ENCODE data around the gene LRRC58.
"Not testable (repeated sequence)": the region's sequence is repeated elsewhere in the genome, so short reads cannot be mapped to it uniquely, and the experiment has no call there.

The LRRC58 gene

DNA sequence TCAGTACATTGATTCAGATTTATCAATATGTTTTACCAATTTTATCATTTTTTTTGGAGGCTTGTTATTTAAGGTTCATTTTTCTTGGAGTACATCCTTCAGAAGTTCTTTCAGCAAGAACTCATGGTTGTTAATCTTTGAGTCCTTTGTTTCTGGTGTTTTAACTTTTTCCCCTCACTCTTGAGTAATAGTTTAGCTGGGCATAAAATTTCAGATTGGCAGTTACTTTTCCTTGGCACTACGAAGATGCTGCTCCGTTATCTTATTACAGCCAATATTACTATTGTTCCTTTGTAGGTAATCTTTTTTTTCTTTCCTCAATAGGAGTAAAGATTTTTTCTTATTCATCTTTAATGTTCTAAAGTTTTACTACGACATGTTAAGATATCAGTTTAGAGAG lies 9.8 kb downstream of the LRRC58 start:
- DNase-seq (ENCODE audit: low read depth in 2 of 2), result no peak

DNA sequence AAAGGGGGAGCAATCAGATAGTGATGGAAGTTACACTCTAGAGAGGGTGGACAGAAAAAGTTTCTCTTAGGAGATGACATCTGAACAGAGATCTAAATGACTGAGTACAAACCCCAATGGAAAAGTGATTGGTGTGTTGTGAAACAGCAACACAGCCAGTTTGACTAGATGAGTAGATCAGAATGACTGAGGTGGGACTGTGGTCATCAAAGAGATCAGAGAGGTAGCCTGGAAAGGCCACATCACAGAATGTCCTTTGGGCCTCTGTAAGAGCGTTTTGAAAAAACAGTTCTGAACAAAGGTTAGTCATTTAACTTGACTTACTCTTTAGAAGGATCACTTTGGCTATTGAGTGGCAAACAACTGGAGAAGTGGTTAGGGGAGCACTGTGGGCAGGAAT lies 10.6 kb downstream of the LRRC58 start:
- no peak for DNase-seq (ENCODE audit: low read depth in 2 of 2)

DNA sequence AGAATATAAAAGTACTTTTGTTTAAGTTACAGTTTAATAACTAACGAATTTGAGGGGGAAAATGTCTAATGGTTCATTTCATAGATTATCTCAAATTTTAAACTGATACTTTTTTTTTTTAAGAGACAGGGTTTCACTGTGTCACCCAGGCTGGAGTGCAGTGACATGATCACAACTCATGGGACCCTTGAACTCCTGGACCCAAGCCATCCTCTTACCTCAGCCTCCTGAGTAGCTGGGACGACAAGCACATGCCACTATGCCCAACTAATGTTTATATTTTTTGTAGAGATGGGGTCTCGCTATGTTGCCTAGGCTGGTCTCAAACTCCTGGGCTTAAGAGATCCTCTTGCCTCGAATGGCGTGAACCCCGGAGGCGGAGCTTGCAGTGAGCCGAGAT lies 16.5 kb downstream of the LRRC58 start:
- DNase-seq (ENCODE audit: low read depth in 2 of 2), result no peak

DNA sequence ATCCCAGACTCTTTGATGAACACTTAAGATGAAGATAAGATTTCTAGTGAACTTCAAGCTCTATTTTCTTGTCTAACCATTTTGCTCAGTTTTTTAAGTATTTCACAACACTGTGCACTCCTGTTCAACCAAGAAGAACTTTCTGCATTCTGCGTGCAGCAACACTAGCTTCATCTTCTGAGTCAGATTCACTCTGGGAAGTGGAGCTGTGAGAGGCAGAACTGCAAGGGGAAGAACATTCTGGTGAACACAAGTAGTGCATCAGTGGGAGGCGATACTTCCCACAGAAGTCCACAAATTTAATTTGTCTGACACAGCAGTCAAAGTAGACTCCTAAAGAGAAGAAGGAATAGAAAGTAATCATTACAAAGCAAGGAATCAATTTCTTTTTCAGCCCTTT lies 18.1 kb downstream of the LRRC58 start:
- DNase-seq (ENCODE audit: low read depth in 2 of 2), result no peak

DNA sequence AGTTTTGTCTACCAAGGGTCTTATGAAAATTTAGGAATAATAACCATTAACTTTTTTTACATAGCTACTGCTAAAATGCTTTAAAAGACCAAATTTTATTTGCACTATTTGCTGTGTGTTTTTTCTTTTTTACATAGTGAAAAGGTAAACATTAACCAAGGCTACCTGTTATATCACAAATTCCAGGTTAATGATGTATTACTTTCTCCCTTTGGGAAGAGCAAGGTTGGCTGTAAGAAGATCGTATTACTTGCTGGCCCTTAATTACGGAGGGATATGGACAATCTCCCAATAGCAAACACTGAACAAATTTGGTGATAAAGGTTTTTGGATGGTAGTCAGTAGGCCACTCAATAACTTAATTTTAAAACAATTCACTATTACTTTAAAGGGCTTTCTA lies 22.4 kb downstream of the LRRC58 start:
- no peak for DNase-seq (ENCODE audit: low read depth in 2 of 2)

DNA sequence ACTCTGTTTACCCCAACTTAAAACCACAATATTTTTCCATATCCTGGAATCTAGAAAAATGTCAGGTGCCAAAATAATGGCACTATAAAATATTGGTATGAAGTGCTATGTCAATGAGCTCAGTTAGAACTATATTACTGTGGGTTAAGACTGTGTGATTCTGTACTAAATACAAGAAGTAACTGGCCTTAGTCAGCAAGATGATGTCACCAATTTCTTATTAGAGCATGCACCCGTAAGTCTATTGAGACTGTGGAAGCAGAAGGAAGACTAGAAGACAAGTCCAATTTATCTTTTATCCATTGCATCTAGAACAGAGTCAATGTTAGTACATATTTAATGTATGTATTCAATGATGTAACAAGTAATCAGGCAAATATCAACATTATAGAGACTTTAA lies 25.0 kb downstream of the LRRC58 start:
- DNase-seq (ENCODE audit: low read depth in 2 of 2), result no peak

DNA sequence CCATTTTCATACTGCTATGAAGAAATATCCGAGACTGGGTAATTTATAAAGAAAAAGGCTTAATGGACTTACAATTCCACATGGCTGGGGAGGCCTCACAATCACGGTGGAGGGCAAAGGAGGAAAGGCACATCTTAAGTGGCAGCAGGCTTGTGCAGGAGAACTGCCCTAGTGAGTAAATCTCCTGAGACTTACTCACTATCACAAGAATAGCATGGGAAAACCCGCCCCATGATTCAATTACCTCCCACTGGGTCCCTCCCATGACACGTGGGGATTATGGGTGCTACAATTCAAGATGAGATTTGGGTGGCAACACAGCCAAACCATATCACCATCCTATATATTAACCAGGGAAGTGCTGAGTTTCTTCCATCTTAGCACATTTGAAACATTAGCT lies 25.4 kb downstream of the LRRC58 start:
- DNase-seq (ENCODE audit: low read depth in 2 of 2), result not testable (repeated sequence)

DNA sequence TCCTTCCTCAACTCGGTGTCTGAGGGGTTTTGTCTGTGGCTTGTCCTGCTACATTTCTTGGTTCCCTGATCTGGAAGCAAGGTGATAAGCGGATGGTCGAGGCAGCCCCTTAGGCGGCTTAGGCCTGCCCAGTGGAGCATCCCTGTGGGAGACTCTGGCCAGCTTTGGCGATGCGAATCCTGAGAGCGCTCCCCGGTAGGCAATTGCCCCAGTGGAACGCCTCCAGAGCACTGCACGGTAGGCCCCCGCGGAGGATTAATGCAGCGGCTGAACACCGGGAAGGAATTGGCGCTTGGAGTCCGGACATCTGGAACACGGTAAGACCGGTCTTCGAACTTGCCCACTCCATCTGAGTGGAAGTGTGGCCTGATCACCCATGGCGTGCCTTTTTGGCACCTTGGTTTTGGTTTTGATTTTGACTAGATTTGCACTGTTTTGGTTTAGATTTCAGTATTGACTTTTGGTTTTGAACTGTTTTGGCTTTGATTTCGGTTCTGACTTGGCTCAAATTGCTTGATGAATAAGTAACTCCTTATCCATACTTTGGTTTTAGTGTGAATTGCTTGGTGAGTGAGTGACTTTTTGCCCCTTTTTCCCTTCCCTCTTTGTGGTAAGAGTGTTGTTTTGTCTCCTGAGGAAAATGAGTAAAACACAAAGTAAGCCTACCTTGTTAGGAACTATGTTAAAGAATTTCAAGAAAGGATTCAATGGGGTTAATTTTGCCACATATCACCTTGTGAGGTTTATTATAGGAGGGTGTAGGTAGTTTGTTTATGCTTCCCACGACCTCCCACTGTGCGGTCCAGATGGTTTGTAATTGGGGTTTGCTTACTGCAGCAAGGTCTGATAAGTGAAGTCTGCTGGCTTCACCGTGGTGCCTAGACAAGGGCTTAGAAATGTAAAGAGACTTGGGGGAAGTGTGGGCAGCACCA lies 37.0 kb downstream of the LRRC58 start:
- no peak for DNase-seq (ENCODE audit: low read depth in 2 of 2)

DNA sequence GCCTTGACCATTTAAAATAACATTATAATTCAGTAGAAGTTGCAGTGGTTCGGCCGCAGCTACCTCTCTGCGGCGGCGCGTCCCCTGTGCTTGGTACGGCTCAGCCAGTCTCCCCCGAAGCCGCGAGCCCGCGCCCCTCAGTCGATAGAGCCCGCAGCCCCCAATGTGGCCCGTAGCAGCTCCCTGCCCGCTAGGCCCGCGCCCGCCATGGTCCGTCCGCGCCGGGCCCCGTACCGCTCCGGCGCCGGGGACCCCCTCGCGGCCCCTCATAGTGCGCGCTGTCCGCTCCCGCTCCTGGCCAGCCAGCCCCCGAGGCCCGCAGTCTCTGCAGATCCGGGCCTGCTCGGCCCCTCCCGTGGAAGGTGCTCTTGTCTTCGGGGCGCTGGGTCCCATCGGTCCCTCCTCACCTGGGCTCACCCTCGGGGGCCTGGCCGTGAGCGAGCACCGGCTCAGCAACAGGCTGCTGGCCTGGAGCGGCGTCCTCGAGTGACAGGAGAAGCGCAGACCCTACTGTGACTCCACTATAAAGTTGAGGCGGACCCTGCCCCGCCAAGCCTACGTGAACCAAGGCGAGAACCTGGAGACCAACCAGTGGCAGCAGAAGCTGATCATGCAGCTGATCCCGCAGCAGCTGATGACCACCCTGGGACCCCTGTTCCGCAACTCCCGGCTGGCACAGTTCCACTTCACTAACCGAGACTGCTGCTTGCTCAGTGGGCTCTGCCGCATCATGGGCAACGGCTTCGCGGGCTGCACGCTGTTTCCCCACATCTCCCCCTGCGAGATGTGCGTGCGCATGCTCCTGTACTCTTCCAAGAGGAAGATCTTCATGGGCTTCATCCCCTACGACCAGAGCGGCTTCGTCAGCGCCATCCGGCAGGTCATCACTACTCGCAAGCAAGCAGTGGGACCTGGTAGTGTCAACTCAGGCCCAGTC lies 42.4 kb downstream of the LRRC58 start:
- no peak for DNase-seq (ENCODE audit: low read depth in 2 of 2)

DNA sequence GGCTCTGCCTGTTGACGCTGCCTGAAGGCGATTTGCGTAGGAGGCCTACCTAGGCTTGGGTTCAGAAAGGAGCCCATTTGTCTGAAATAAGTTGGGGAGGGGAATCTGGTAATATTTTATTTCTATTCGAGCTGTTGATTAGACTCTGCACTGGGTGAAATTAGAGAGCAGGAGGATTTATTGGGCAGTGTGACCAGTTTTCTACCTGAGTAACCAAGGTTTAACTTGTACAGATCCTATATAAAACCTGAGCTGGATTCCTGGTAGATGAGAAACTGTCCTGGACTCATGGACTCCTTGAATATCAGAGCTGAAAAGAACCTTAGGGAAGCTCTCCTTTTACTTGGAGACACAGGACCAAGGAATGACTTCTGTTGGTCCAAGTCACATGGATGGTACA lies 44.5 kb downstream of the LRRC58 start:
- no peak for DNase-seq (ENCODE audit: low read depth in 2 of 2)

DNA sequence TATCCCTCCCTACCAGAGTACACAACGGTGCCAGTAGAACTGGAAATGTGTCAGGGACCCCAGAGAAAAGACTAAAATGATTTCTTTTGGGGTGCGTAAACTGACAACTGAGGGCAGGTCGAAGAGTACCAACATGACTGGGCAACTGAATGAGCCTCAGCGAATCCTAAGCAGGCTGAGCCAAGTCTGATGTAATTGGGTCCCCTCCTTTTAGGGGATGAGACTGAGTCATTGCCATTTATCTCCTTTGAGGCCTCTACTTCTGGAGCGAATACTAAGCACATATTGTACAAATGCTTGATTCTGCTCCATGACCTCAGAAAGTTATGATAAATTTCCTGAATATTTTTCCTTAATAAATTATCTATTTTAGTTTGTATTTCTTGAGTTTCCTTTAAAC lies 46.8 kb downstream of the LRRC58 start:
- no peak for DNase-seq (ENCODE audit: low read depth in 2 of 2)

DNA sequence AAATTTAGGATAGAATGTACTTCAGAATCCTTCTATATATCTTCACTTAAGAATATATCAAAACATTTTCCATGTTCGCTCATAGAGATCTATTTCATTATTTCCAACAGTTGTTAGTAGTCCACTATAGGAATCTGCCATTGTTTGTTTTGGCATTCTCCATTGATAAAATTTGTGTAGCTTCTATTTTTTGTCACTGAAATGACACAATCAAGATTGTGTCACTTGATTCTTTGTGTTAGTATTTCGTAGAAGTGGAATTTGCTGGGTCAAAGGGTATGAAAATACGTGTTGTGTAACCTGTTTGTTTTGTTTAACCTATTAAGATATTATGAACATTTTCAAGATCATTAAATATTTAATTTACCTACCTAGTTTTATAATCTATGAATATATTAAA lies 48.2 kb downstream of the LRRC58 start:
- no peak for DNase-seq (ENCODE audit: low read depth in 2 of 2)

DNA sequence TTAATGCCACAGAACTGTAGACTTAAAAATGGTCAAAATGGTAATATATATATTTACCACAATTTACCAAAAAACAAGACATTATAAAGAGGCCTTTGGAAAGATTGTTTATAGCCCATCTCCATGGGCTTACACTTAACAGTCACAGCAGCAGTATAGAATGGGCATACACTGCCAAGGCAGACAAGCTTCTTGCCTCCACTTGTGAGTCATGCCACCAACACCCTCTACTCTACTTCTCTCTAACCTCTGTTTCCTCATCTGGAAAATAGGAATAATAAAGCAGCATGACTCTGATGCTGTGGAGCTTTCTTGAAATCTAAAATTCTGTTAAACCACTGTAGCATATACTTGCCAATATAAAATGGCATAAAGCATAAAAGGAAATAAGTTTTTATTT lies 49.8 kb downstream of the LRRC58 start:
- no peak for DNase-seq (ENCODE audit: low read depth in 2 of 2)

DNA sequence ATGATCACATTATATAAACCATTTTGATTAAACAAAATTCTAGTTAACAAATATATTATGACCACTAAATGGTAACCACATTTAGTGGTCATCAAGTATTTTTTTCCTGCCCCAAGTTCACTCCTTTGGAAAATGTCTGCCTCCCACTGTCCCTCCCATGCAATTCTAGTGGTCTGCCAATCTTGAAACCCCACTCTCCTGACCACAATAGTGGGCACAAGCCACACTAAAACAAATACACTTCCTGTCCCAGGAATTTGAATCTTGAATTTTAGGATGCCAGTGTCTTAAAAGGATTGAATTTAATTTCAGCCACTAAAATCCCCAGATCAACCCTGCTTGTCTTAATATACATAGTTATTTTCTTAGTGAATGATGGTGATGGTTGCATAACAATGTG lies 50.2 kb downstream of the LRRC58 start:
- no peak for DNase-seq (ENCODE audit: low read depth in 2 of 2)

DNA sequence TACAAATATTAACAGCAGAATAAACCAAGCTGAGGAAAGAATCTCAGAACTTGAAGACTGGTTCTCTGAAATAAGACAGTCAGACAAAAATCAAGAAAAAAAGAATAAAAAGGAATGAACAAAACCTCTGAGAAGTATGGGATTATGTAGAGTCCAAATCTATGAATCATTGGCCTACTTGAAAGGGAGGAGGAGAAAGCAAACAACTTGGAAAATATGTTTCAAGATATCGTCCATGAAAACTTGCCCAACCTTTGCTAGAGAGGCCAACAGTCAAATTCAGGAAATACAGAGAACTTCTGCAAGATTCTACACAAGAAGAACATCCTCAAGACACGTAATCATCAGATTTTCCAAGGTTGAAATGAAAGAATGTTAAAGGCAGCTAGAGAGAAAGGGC lies 57.6 kb downstream of the LRRC58 start:
- not testable (repeated sequence) for DNase-seq (ENCODE audit: low read depth in 2 of 2)

DNA sequence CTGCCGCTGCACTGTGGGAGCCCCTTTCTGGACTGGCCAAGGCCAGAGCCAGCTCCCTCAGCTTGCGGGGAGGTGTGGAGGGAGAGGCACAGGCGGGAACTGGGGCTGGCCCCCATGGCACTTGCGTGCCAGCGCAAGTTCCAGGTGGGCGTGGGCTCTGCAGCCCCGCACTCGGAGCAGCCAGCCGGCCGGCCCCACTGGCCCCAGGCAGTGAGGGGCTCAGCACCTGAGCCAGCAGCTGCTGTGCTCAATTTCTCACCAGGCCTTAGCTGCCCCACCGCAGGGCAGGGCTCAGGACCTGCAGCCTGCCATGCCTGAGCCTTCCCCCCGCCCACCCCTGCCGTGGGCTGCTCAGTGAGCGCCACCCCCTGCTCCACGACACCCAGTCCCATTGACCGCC lies 59.5 kb downstream of the LRRC58 start:
- no peak for DNase-seq (ENCODE audit: low read depth in 2 of 2)

DNA sequence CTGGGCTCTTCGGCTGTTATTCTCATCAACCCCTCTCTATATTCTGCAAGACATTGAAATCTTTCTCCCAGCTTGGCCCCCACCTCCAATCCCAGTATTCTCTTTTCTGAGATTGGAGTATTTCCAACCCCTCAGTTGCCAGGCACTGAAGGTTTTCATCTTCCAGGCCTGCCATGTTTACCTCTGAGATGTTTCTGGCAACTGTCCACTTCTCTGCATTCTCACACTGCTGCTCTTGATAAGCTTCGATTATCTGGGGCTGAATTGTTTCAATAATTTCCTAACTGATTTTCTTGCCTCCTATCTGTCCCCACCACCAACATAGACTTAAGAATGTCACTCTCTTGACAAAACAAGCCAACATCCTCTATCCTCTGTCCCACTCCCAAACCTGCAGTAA lies 62.7 kb downstream of the LRRC58 start:
- no peak for DNase-seq (ENCODE audit: low read depth in 2 of 2)

DNA sequence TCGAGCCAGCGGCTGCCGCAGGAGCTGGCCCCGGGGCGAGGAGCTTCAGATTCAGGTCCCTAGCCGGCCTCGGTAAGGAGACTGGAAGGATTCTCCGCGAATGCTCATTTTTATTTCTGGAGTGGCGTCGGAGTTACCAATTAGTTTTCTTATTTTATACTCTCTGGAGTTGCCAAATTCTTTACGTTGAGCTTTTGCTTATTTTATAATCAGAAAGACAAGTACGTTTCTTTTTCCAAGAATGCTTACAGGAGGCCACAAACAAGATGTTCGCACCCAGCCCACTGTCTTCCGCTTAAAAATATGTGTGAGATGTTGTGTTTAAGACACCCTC lies 63.7 kb downstream of the LRRC58 start:
- DNase-seq (ENCODE audit: low read depth in 2 of 2), result no peak

DNA sequence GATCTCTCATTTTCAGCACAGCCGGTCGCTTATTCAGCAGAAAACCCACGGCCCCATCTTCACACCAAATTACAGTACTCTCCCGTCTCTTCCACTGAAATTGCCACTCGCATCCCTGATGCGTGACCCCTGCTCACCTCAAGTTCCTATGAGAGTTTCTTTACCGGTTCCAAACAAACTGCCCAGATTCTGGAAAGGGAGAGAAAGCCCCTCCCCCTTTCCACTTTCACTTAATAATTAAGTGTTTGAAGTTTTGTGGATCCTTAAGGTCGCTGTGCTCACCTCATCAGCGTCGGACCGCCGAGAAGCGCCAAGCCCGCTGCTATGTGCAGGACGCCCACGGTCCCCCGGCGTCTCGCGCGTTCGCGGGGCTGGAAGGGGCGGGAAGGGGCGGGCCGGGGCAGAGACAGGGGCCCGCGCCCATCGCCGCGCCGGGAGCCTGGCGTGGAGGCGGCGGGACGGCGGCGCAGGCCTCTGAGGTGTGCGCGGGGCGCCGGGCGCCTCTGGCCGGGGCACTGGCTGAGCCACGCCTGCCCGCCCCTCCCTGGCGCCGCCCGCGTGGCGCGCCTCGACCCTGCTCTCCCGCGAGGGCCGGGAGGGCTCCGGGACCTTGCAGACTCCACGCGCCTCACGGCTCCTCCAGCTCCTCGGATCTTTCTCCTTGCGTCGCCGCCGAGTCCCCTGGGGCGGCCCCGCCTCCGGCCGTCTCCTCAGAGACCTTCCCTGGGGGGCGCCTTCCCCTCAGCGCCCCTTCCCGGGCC lies 64.2 kb downstream of the LRRC58 start, which contains the start of gene GPR156:
Gene GPR156, minus strand, starts transcription at position 476 of the 761 bp plus-strand sequence. CDS start 41,124 bp downstream, outside the sequence.
- no peak for DNase-seq (ENCODE audit: low read depth in 2 of 2)

DNA sequence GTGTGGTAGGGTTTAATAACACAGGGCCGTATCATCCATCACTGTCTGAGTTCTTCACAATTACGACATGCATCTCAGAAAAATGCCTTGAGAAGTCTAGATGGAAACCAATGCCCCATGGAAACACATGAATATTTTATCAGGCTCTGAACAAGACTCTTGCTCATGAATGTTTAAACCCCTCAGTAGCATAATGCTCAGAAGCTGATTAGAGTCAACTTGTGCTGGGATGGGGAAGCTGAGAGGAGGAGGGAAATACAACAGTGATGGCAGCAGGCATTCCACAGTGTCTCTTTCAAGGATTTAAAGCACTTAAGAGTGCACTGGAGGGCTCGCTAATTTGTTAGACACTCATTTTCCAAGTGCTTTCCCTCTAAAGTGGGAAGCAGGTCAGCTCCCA lies 67.9 kb downstream of the LRRC58 start:
- no peak for DNase-seq (ENCODE audit: low read depth in 2 of 2)

DNA sequence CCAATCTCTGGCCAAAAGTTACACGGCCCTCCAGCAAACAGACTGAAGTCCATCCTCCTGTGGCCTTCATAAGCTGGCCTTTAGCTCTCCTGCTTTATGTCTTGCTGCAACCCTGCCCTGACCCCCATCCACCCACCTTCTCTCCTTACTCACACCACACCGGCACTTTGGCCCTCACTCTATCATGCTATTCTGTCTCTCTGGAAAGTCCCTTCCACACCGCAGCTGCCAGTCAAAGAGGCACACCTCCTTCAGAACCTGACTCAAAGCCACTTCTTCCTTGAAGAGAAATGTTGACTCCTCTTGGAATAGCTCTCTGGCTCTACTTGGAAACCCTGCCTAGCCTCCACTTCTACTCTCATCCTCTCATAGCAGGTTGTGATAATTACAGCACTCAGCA lies 68.6 kb downstream of the LRRC58 start:
- DNase-seq (ENCODE audit: low read depth in 2 of 2), result no peak

DNA sequence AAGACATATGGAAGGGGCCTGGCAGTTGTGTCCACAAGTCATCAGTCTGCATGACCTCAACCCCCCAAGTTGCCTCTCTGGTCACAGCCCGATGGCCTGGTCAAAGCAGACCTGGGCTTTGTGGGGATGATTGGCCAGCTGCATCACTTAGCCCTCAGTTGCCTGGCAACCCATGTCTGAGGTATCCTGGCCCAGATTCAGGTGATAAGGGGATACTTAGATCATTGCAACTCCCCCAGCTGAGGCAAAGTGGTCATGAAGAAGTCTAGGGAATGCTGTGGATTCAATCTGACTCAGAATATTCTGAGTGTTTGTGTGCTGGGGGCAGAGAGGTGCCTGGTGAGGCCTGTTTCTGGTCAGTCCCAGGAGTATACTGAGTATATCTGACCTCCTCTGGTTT lies 69.1 kb downstream of the LRRC58 start:
- DNase-seq (ENCODE audit: low read depth in 2 of 2), result no peak
